SU-DHL-6 (cell line): ENCODE data around the gene ROR1.

Experiments
- CTCF ChIP-seq: fragments of 200-600 bp; sonication (generic); IDR thresholded peaks from one replicate; pipeline ENCODE4 v1.5.1; 2017; ENCODE audit warnings: antibody characterized with exemption, mild to moderate bottlenecking, low read length, moderate library complexity; ENCODE audit not compliant: insufficient read depth, poor library complexity, severe bottlenecking
- EZH2phosphoT487 ChIP-seq: fragments of 200-600 bp; sonication (generic), shearing (Covaris generic); conservative IDR thresholded peaks from 2 replicates; pipeline ENCODE4 v1.6.1; 2018; ENCODE audit warnings: mild to moderate bottlenecking, antibody characterized with exemption, low read length, moderate library complexity, mixed read lengths

- TF ChIP-seq CTCF (no peak), EZH2phosphoT487 (no peak)
These were observed 213.8 kb downstream of the ROR1 start for GRCh38 chr1:63987628-63988024.
